Measurements from ENCODE around the gene TPCN2.

DNA sequence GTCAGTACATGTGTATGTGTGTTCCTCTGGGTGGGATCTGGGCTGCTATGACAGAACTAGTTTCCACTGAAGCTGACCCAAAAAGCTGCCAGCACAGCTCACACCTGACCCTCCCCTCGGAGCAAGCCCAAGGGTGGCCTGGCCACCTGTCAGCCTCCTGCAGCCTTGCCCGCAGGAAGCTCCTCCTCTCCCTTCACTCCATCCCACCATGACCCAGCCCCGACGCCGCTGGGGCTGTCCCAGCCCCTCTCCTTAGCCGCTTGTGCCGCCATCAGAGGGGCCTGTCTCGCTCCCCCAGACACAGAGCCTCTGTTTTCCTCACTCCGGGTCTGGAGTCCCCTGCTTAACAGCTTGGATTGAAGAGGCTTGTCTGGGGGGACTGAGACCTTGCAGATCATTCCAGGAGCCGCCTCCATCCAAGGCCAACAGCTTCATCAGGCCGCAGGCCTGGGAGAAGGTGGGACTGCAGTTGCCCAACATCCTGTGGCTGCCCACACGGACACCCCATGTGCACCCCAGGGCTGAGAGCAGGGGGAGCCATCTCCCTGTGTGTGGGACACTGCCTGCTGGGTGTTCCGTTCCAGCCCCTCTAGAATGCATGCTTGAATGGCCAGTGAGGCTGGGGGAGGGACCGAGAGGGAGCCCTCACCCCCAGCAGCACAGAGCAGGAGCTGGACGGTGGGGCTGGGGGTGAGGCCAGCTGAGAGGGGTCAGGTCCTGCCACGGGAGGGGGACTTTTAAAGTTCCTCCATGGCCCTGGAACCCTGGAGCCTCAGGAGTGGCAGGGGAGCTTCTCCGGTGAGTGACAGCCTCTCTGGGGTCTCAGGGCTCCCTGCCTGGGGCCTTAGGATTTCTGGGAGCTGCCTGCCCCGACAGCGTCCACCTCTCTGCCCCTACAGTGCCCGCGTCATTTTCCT is 36.4 kb upstream of the TPCN2 start:
- TF ChIP-seq POLR2AphosphoS5 (IDR thresholded peaks at IDR 0.05; ENCODE audit: borderline replicate concordance, low read depth, low read length) (no peak), EZH2 (IDR thresholded peaks at IDR 0.05) (no peak)
